Endothelial cell of umbilical vein (primary cell): ENCODE data around the gene PDE7B.

Experiments used
- CTCF ChIP-seq, 2 donors: IDR thresholded peaks; 1 replicate in 1 of 2; 2 replicates in 1 of 2; pipeline ENCODE4 v1.5.1; 2011; ENCODE audit warnings: low read length in 2 of 2, mild to moderate bottlenecking in 2 of 2, moderate library complexity in 2 of 2, control low read depth in 1 of 2, inconsistent platforms in 1 of 2, low read depth in 1 of 2; ENCODE audit not compliant: insufficient read depth in 1 of 2; ENCODE audit errors: extremely low read depth in 1 of 2
- EZH2 ChIP-seq: IDR thresholded peaks from 2 replicates; pipeline ENCODE4 v1.6.1; 2012; ENCODE audit warnings: borderline replicate concordance, low read depth, mild to moderate bottlenecking, moderate library complexity, low read length, inconsistent platforms; ENCODE audit not compliant: severe bottlenecking
- POLR2A ChIP-seq: IDR thresholded peaks from 2 replicates; pipeline ENCODE4 v1.6.1; 2012; ENCODE audit warnings: low read depth, mild to moderate bottlenecking, control low read depth, low read length
- POLR2AphosphoS5 ChIP-seq: IDR thresholded peaks from 2 replicates; pipeline ENCODE4 v1.6.1; 2012; ENCODE audit warnings: low read depth, mild to moderate bottlenecking, control low read depth, low read length, moderate library complexity; ENCODE audit not compliant: insufficient read depth
- TF ChIP-seq, protein P1 (sequence below): IDR thresholded peaks from 2 replicates; pipeline ENCODE4 v1.6.1; 2011; ENCODE audit not compliant: insufficient read depth, insufficient read length

DNA sequence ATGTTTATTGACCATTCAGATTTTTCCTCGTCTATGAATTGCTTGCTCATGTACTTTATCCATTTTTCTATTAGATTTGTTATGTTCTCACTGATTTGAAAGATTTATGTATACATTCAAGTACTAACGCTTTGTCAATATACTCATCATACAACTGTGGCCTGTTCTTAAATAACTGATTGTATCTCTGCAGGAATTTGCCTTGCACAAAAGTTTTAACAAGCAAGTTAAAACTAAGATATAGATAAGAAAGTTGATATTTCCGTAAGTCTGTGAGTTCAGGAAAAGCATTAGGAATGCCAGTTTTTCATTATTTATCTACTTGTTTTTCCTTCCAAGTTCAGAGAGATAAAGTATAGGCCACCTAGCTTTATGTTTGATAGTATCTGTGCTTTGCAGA is 95.2 kb downstream of the PDE7B start:
- no peak for TF ChIP-seq POLR2A
- TF ChIP-seq CTCF (IDR thresholded peaks at IDR 0.05; ENCODE audit: extremely low read depth in 1 of 2, insufficient read depth in 1 of 2, low read depth in 1 of 2, low read length in 2 of 2), result no peak
- no peak for TF ChIP-seq POLR2AphosphoS5
- TF ChIP-seq, protein P1, sequence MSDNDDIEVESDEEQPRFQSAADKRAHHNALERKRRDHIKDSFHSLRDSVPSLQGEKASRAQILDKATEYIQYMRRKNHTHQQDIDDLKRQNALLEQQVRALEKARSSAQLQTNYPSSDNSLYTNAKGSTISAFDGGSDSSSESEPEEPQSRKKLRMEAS, result no peak
- TF ChIP-seq EZH2, result no peak
